Activated T-cell treated with anti-CD3 and anti-CD28 coated beads for 4 hours (primary cell): ENCODE measurements around the gene UMODL1.
A peak's percentile ranks its signal among the peaks of the same experiment; 100 is the strongest.
"Not testable (repeated sequence)": the region's sequence is repeated elsewhere in the genome, so short reads cannot be mapped to it uniquely, and the experiment has no call there.

ENCODE experiments used
- DNase-seq: peaks from one replicate; pipeline ENCODE4 v3.0.0-alpha.2; 2020

Gene UMODL1

DNA sequence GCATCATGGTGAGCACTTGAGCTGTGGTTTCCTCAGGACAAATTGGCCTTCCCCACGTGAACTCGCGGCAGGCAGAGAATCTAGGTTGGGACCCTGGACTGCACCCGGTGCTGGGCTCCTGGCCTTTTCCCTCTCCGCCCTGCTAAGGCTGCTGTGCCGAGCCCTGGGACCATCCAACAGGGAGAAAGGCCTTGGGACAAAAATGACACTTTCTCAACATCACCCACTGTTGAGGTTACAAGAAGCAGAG lies 9.2 kb upstream of the UMODL1 start:
- DNase-seq: no peak

DNA sequence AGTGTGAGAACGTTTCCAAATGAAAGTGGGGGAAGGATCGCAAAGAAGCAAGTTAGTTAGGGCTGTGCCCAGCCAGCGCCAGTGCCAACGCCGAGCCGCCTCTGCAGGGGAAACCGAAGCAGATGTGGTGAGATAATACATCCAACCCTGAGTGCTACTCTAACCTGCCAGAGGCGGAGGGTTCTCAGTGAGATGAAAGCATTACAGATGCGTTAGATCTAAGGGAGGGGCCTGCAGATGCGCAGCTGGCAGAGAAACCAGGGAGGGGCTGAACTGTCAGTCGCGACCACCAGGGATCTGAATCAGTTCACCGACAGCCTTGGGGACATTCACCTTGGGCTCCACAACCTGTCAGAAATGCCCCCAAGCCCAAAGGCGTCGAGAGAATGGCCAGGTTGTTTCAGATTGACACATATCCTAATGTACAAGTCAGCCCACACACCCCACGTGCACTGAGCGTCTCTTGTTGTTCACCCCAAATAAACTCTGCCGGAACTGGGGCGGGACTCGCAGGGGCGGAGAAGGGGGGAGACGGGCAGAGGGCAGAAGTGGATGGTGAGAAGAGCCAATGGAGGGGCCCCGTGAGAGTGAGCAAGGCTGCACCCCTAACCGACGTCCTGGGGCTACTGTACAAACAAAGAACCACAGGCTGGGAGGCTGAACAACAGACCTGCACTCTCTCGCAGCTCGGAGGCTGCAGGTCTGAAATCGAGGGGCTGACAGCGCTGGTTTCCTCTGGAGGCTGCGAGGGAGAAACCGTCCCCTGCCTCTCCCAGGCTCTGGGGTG lies 8.7 kb upstream of the UMODL1 start:
- peak; percentile 63 for DNase-seq

DNA sequence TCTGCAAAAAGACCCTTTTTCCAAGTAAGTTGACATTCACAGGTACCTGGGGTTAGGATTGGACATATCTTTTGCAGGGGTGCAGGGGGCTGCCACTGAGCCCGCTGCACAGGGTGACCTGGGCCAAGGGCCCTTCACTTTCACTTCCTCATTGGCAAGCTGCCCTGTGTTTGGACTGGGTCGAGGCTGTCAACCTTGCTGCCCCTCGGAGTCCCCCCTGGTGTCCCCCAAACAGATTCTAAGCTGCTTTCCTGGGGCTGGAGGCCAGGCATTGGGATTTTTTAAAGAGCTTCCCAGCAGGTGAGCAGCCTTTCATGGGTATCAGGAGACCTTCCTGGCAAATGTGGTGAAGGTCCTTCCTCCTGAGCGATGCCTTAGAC lies 7.9 kb upstream of the UMODL1 start:
- DNase-seq: no peak

DNA sequence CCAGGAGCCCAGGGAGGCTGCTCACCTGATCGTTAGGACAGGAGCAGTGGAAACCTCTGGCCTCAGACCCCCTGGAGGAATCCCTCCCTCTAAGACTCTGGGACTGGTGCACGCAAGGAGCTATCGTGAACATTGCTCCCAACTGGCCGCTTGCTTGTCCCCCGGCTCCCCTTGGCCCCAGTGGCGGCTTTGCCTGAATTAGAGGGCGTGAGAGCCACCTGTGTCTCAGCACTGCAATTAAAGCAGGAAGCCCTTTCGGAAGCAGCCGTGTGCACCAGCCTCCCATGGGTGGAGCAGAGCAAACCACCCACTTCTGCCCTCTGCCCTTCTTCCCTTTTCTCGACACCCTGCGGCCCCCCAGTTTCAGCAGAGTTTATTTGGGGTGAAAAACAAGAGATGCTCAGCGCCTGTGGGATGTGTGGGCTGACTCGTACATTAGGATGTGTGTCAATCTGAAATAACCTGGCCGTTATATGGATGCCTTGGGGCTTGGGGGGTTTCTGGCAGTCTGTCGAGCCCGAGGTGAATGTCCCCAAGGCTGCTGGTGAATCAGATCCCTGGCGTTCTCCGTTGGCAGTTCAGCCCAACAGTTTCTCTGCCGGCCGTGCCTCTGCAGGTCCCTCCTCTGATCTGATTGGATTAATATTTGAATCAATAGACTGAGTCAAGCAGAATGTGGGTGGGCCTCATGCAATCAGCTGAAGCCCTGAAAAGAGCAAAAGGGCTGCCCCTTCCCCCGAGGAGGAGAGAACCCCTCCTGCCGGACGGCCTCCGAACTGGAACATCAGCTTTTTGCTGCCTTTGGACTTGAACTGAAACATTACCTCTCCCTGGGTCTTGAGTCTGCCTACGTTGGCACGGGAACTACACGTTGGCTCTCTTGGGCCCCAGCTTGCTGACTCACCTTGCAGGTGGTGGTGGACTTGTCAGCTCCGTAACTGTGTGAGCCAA lies 7.3 kb upstream of the UMODL1 start:
- DNase-seq: peak; percentile 36

DNA sequence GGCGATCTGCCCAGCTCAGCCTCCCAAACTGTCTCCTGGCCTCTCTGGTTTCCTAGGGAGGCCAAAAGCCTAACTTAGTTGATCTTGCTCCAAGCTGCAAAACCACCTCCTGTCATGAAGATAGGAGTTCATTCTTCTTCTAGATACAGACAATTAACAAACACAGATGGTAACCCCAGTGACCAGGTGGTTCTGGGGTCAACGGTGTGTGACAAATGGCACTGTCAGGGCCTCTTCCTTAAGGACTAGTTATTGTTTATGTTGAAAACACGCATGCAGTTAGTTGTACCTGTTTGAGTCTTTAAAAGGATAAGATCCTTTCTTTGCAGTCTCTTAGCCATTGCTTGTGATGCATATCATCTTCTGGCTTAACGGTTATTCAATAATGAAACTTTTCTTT lies 4.6 kb upstream of the UMODL1 start:
- DNase-seq: no peak

DNA sequence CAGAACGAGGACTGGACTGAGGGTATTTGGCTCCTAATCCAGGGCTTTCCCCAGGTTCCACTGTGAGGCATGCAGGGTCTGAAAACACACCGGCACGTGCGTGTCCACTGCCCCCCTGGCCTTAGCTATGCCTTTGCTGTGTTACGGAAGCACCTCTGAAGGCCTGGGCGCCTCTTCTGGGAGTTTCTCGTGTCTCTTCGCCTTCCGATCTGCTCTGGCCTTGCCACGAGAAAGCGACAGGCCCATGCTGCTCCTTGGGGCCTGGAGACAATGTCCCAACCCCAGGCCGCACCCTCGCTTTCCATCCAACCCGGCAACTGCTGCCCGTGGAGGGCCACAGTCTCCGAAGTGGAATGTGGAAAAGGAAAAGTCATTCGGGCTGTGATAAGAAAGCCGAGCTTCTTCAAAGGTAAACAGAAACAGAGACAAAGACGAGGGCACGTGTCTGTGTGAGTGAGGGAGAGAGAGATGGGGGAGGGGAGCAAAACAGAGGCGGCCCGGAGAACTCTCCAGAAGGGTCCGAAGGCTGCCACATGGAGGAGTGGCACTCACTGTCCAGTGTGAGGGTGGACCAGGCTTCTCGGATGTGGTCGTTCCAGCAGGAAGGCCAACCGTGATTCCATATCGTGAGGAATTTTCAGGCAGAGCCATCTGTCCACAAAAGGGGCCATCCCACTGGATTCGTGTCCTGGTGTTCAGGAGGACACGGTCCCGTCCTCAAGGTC lies 3.4 kb upstream of the UMODL1 start:
- no peak for DNase-seq

DNA sequence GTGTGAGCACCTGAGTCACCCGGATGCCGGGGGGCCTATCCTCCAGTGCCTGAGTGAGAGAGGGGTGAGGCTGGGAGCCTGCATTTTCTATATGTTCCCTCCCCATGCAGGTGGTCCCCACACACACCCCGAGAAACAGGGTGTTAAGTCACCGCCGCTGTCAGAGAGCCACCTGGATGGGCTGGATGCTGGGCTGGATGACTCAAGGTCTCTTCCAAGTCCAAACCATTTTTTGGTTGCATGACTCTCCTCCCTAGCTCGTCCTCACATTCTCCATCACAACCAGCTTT lies 2.9 kb upstream of the UMODL1 start:
- no peak for DNase-seq

DNA sequence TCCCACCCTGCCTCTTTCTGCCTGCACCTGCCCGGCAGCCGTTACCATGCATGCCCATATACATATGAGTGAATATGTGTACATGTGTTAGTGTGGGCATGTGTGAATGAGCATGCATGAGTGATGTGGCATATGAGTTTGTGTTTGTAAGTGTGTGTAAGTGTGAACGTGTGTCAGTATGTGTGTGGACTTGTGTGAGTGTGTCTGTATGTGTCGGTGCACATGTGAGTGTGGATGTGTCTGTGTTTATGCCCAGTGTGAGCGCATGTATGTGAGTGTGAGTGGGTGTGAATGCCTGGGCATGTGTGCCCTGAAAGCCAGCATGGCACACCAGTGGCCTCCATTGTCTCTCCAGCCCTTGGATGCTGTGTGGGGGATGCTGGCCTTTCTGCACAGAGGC lies 2.5 kb upstream of the UMODL1 start:
- no peak for DNase-seq

DNA sequence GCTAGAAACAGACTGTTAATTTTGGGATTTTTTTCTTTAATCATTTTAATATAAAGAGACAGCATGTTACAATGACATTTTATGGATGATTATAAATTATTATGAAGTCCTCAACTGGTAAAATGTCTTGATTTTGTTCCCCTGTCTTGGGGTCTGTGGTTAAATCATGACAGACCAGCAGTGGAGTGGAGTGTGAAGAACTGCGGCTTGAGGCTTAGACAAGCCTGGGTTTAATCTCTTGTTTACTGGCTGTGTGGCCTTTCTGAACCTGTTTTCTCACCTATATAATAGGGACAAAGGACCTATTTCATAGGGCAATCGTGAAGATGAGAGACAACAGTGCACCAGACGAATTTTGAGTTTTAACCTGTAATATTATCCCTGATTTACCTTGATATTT lies 1.8 kb upstream of the UMODL1 start:
- DNase-seq: no peak

DNA sequence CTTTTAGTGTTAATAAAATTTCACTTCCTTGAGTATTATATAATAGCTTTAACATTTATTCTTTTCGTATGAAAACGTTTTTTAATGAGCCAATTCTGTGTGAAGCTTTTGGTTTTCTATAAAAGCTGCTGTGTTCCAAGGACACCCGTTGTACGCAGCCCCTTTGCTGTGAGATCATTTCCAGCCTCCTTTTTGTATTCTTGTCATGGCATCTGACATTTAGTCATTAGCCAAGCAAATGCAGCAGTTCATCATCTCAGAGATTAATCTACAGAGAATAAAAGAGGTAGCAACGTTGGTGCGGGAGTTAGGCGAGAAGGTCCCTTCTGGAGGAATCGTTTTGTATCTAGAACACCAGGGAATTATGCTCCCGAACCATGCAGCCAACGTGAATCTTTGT lies 1.3 kb upstream of the UMODL1 start:
- DNase-seq: no peak

DNA sequence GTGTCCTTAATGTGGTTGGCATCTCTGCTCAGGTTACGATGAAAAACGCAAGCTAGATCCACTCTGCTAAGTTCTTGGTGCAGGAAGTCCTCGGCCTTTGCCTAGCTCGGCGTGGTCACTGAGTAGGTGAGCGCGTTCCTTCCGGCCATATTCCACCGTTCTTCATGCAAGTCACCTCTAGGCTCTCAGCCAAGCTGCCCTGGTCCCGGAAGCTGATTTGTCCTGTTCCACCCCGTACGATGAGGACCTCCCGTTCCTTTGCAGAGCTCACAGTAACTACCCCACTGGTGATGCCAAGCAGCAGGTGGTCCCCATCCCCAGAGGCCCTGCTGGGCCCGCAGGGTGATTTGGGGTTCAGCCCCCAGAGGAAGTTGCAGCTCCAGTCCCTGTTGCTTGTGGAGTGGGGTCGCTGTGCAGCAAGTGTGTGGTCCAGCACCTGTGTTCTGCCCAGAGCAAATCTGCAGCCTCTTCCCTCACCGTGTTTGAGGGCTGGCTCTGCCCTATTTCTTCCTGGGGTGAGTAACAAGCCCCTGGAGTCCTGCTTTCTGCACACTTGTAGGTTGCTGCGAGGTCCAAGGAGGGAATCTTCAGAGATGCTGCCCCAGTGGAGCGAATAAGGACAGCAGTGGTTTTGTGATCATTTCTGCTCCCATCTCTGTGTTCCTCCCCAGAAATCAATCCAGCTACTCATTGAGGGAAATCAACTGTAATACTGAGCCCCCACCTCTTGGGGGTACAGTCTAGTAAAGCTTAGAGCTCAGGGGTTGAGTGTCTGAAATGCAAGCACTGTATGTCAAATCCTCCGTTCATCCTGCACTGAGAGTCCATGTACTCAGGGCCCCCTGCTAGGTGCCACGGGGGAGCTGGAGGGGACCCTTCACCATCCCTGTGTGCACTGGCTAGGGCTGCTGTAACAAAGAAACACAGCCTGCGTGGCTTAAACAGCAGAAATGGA lies 2.3 kb downstream of the UMODL1 start:
- no peak for DNase-seq

DNA sequence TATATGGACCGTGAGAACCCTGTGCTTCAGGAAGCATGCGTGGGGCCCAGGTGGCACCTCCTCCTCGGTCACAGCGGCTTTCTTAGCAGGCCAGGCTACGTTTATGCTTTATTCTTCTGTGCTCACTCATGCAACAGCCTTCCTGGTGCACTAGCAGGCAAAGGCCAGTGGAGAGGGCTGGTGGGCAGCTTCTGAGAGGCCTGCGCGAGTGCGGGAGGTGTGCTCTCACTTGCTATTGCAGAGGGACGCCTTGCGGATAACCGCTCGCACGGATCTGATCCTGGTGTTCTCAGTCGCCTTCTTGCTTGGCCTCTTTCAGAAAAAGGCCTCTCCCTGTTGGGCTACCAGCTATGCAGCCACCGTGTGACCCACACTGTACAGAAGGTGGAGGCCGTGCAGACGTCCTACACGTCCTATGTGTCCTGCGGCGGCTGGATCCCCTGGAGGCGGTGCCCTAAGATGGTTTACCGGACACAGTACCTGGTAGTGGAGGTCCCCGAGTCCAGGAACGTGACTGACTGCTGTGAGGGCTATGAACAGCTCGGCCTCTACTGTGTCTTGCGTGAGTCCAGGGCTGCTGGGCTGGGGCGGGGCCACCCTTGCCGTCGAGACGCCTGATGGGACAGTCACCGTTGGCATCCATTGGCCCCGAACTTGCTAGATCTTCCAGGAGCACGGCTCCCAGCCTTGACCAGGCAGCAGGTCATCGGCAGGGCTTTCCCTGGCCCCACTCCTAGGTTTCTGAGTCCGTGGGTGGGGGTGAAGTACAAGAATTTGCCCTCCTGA lies 4.8 kb downstream of the UMODL1 start:
- no peak for DNase-seq

DNA sequence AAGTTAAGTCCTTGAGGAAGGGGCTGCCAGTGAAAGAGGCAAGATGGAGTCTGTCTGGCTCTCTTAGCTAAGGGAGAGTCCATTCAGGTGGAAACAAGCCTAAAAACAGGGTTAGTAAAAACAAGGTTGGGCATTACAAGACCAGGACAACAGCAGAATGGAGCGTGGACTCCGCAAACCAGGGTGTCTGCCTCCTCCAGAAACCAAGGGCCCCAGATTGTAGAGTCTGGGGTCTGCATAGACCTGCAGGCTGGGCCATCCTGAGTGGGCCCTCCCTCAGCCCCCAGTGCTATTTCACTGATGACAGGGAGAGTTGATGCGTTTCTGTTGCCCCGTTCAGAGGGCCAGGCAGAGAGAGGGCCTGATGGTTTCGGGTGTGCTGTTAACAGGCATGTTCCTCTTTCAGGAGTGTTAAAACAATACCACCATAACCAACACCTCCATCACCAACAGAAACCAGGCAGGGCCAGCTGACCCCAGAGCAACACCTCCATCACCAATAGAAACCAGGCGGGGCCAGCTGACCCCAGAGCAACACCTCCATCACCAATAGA lies 6.6 kb downstream of the UMODL1 start:
- DNase-seq: not testable (repeated sequence)

DNA sequence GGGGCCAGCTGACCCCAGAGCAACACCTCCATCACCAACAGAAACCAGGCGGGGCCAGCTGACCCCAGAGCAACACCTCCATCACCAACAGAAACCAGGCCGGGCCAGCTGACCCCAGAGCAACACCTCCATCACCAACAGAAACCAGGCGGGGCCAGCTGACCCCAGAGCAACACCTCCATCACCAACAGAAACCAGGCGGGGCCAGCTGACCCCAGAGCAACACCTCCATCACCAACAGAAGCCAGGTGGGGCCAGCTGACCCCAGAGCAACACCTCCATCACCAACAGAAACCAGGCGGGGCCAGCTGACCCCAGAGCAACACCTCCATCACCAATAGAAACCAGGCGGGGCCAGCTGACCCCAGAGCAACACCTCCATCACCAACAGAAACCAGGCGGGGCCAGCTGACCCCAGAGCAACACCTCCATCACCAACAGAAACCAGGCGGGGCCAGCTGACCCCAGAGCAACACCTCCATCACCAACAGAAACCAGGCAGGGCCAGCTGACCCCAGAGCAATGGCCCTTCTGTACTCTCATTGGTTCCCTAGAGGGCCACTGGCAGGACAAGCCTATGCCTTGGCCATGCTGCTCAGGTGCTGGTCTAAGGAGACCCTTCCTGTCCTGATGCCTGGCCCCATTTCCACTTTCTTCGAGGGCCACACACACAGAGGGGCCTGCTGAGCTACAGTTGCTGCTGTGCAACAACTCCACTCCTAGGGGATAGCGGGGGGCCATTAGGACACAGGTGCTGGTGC lies 7.3 kb downstream of the UMODL1 start:
- DNase-seq: not testable (repeated sequence)

DNA sequence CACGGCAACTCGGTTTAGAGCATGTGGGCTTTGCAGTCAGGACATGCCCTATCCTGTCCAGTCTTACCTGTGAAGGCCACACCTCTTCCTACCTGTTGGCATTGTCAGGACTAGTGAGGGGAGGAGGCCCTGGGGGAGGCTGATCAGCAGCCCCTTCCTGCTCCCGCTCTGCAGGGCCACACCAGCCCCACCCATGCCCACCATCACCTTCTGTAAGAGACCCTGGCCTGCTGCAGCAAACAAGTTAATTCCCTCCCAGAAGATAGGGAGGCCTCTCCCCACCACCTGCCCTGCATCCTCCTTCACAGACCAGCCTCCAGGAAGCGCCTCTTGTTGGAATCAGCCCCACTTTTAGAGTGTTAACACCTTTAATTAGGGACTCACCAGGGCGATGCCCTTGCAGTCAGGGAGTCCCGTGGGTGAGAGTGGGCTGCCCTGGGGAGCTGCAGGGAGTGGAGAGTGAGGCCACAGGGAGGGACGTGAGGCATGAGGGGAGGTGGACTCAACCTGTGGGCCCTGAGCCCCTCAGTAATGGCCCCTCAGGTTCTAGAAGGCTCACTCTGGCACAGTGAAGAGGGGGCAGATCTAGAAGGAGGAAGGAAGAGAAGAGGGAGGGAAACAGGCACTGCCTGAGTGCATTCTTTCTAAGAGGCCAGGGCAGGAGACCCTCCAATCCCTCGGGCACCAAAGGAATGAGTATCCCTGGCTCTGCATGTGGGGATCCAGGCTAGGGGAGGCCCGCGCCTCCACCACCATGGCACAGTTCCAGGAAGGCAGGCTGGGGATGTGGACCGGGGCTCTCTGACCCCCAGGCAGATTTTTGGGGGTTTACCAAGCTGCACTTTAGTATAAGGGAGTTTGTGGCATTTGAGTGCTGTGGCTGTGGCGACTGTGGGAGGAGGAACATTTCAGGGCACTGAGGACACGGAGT lies 8.2 kb downstream of the UMODL1 start:
- DNase-seq: no peak

DNA sequence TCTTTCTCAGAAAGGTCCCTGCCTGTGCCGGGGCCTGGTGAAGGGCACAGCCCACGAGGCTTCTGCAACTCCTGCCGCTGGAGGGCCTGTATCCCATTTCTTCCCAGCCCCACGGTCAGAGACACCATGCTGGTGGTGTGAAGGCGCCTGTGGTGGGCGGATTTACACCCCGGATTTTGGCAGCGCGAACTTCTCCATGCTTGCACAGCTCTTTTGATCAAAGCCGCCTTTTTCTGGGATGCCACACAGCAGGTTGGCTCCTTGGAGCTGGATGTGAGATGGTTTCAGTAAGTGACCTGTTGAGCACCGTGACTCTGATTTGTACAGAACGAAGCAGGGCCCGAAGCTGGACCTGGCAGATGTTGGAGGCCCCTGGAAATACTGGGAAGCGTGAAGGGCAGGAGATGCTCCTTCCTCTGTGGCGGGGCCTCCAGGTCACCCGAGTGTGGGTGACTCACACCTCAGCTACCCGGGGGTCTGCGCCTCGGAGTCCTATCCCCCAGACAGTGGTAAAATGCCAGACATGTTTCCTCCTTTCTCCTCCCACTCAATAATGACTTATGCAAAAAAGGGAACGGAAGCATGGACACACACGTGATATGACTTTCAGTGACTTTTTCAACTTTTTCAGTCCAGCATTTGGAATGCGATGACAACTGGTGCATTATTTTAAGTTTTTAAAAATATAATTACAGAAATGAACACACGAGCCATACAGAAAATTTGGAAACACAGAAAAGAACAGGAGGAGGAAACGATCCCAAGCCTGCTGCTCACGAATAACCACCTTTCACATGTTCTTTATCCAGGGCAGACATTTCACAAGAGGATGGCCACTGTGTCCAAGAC lies 9.0 kb downstream of the UMODL1 start:
- no peak for DNase-seq

DNA sequence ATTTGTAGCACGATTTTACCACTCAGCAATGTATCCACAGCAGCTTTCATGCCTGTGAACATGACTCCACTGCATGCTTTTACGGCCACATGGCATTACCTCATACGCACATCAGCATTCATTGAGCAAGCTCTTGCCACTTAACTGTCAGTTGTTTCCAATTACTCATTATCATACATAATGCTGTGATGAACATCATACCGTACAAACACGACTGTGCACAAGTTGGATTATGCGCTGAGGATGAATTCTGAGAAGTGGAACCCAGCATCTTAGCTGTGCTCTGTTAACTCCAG lies 9.6 kb downstream of the UMODL1 start:
- DNase-seq: no peak

DNA sequence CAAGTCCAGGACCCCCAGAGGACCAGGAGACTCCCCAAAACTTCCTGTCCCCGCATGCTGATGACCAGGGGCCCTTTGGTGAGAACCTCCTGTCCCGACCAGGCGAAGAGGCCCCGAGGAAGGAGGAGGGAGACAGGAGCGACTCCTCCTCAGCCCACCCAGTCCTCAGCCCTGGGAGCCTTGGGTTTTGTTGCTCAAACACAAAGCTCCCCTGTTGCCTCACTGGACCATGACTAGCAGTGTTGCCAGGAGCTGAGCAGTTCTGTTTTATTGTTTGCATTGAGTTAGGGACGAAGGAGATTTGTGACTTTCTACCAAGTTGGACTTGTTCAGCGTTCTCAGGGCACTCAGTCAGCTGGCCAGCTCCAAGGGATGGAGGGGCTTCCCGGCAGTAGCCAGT lies 10.0 kb downstream of the UMODL1 start:
- no peak for DNase-seq

DNA sequence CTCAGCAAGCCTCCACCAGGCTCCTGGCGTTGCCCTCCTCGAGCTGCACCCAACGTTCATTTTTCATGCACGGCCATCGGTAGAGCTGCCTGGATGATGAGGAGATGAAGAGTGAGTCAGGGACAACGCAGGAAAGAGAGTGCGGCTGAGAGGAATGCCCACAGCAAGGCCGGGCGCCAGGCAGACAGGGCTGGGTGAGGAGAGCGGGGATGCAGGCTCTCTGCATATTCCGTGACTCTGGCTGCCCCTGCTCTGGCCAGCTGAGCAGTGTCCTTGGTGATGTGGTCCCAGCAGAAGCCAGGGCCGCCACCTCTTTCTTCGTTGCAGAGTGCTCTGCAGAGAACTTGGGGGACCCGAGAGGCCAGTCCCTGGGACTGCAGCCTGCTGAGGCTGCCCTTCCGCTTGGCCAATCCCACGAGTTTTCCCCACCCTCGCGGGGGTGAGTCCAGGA lies 10.8 kb downstream of the UMODL1 start:
- DNase-seq: no peak
